BJ (cell line): ENCODE results near the gene BCDIN3D. TPM values are rescaled to one million over a fixed set of nuclear protein-coding genes. Genes with fewer than 3 reads are reported as not detected.

Source experiments
- CTCF ChIA-PET: fragments of 350-600 bp; formaldehyde crosslinking; extraction: SDS; loops from one replicate; lab custom pipeline; 2021; ENCODE audit warnings: antibody characterized with exemption, inconsistent platforms; lab: Yijun Ruan, JAX
- POLR2A ChIA-PET: fragments of 300-600 bp; sonication (Branson Sonifier 250); formaldehyde crosslinking; extraction: SDS; loops from one replicate; lab custom pipeline; 2021; ENCODE audit warnings: antibody characterized with exemption; lab: Charles Lee
- DNase-seq: peaks from one replicate; pipeline ENCODE4 v3.0.0-alpha.2; 2011; ENCODE audit warnings: low read depth
- H3K27me3 ChIP-seq: 2 replicates; pipeline ENCODE4 v1.6.0; 2011; ENCODE audit warnings: low read length; ENCODE audit not compliant: control insufficient read depth, insufficient read depth
- H3K36me3 ChIP-seq: 2 replicates; pipeline ENCODE4 v1.5.1; 2011; ENCODE audit warnings: low read length; ENCODE audit not compliant: control insufficient read depth, insufficient read depth
- H3K4me3 ChIP-seq: 2 replicates; pipeline ENCODE4 v1.5.1; 2011; ENCODE audit warnings: low read depth, mild to moderate bottlenecking, control low read depth, low read length
- CTCF ChIP-seq: IDR thresholded peaks from 2 replicates; pipeline ENCODE4 v1.5.1; 2011; ENCODE audit warnings: low read depth, mild to moderate bottlenecking, control low read depth, inconsistent platforms, low read length, moderate library complexity; ENCODE audit not compliant: insufficient read depth
- polyA plus RNA-seq: library from polyadenylated mRNA; depleted of rRNA; stranded (reverse); fragments of >200 nt; gene quantifications from 2 replicates; pipeline ENCODE4 v1.2.3, GENCODE V29; 2011

BCDIN3D gene
- polyA plus RNA-seq, 1 experiment = 2.6 TPM

DNA sequence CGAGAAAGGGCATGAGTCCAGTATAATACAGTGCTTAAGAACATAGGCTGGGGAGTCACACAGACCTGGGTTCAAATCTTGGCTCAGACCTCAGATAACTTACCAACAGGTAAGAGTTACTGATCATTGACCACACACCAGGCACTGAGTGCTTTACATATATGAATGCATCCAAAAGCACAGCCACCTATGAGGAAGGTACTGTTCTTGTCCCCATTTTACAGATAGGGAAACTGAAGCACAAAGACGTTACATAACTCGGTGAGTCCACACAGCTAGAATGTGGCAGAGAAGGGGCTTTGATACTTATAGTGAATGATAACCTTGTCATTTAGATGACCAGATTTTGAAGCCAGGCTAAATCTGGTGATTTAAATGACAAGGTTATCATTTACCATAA, 33.2 kb upstream of the BCDIN3D start:
- DNase-seq = no peak
- Histone ChIP-seq H3K36me3 (no peaks in the 10 kb centered on the region), H3K27me3 (no peaks in the 10 kb centered on the region), H3K4me3 (no peak overlapping the region)
- CTCF ChIA-PET = no interaction called here
- TF ChIP-seq CTCF = no peak
- POLR2A ChIA-PET = no interaction called here

- POLR2A ChIA-PET = no interaction called here
- no peak for TF ChIP-seq CTCF
- H3K27me3 ChIP-seq = no peaks in the 10 kb centered on the region
Measured at GRCh38 chr12:49875115-49875720, 32.3 kb upstream of the BCDIN3D start.

DNA sequence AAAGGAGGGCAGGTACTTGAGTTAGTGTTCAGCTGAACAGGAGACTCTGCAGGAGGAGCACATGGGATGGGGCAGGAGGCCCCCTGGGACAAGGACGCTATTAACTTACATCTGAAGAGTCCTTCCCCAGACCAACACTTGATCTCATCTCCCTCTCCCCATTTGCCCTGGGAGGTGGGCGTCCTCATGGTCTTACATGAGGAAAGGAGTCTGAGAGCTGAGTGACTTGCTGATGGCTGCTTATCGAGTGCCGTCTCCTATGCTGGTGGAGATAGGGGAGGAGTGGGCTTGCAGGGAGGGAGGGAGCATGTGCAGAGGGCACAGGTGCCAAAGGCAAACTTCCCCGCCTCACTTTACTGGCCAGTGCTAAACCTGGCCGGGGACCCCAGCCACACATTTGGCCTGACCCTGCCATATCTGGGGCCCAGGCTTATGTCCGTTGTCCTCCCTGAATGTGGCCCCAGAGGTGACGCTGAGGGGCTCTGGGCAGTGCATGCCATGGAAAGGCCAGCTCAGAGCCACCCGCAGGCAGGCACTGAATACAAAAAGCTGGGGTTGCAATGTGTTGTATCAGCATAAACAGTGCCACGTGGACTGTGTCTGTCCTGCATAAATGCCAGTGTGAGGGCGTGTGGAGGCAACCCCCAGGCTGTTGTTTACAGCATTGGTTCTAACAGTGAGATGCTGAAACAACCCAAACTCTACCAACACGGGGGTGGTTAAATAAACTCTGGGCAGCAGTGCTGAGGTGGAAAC, 31.4 kb upstream of the BCDIN3D start:
- H3K27me3 ChIP-seq = no peaks in the 10 kb centered on the region
- no peak for DNase-seq
- CTCF ChIA-PET = interaction anchor here (1.1 to 2.1 kb wide), 4 partner anchors 9 to 181 kb away, joined by 3 to 19 read pairs (median 6); no protein-coding TSS in a partner anchor
- POLR2A ChIA-PET = no interaction called here
- no peak for TF ChIP-seq CTCF
- no peak overlapping the region for H3K4me3 ChIP-seq
- H3K36me3 ChIP-seq = no peaks in the 10 kb centered on the region

More at GRCh38 chr12:49875115-49875720, 32.3 kb upstream of the BCDIN3D start:
- CTCF ChIA-PET = no interaction called here
- DNase-seq = no peak
- H3K4me3 ChIP-seq = no peak overlapping the region
- no peaks in the 10 kb centered on the region for H3K36me3 ChIP-seq

GRCh38 chr12:49873361-49873934, 30.5 kb upstream of the BCDIN3D start:
- Histone ChIP-seq H3K4me3 (no peak overlapping the region), H3K36me3 (no peaks in the 10 kb centered on the region), H3K27me3 (no peaks in the 10 kb centered on the region)
- ChIA-PET CTCF (interaction anchor here (1.1 to 2.1 kb wide), 4 partner anchors 10 to 182 kb away, joined by 3 to 19 read pairs (median 6); no protein-coding TSS in a partner anchor), POLR2A (no interaction called here)
- TF ChIP-seq CTCF = no peak
- peak; percentile 0 for DNase-seq

GRCh38 chr12:49872781-49873181, 29.9 kb upstream of the BCDIN3D start:
- Histone ChIP-seq H3K27me3 (no peaks in the 10 kb centered on the region), H3K4me3 (no peak overlapping the region), H3K36me3 (no peaks in the 10 kb centered on the region)
- TF ChIP-seq CTCF = no peak
- ChIA-PET CTCF (interaction anchor here (0.9 to 2.1 kb wide), 4 partner anchors 73 to 183 kb away, joined by 3 to 19 read pairs (median 6); no protein-coding TSS in a partner anchor), POLR2A (no interaction called here)
- DNase-seq = no peak
